ENCODE measurements around the gene TMOD2.

The TMOD2 gene

GRCh38 chr15:51793521-51794305 is 42.3 kb downstream of the TMOD2 start:
- Histone ChIP-seq H3K79me2 (no peaks in the 10 kb centered on the region), H3K9ac (no peak overlapping the region), H3K4me1 (peaks cover 7% of the 10 kb centered on the region), H3K27me3 (ENCODE audit: control insufficient read depth, insufficient read depth, low read length) (no peaks in the 10 kb centered on the region), H3K9me3 (ENCODE audit: control insufficient read depth, low read length) (no peaks in the 10 kb centered on the region), H3K27ac (no peak overlapping the region), H2AFZ (no peak overlapping the region), H3K4me2 (ENCODE audit: low read length) (no peak overlapping the region), H3K36me3 (ENCODE audit: control insufficient read depth, insufficient read depth, low read length) (no peaks in the 10 kb centered on the region), H3K4me3 (ENCODE audit: low read depth, low read length) (no peak overlapping the region)
- TF ChIP-seq CTCF (IDR thresholded peaks at IDR 0.05) = no peak

GRCh38 chr15:51796847-51797401 is 45.5 kb downstream of the TMOD2 start:
- H3K36me3 ChIP-seq (ENCODE audit: control insufficient read depth, insufficient read depth, low read length) = no peaks in the 10 kb centered on the region
- H3K4me1 ChIP-seq = peaks cover 7% of the 10 kb centered on the region
- H2AFZ ChIP-seq = peak overlapping the region; percentile 33
- no peaks in the 10 kb centered on the region for H3K27me3 ChIP-seq (ENCODE audit: control insufficient read depth, insufficient read depth, low read length)
- H3K9me3 ChIP-seq (ENCODE audit: control insufficient read depth, low read length) = no peaks in the 10 kb centered on the region
- H3K27ac ChIP-seq = no peak overlapping the region
- TF ChIP-seq CTCF (IDR thresholded peaks at IDR 0.05) = no peak
- no peak overlapping the region for H3K4me2 ChIP-seq (ENCODE audit: low read length)
- no peak overlapping the region for H3K9ac ChIP-seq
- H3K79me2 ChIP-seq = no peaks in the 10 kb centered on the region
- no peak overlapping the region for H3K4me3 ChIP-seq (ENCODE audit: low read depth, low read length)

GRCh38 chr15:51798281-51798680 is 46.9 kb downstream of the TMOD2 start:
- Histone ChIP-seq H3K9ac (no peak overlapping the region), H3K27me3 (ENCODE audit: control insufficient read depth, insufficient read depth, low read length) (no peaks in the 10 kb centered on the region), H2AFZ (peak overlapping the region; percentile 28), H3K4me3 (ENCODE audit: low read depth, low read length) (no peak overlapping the region), H3K4me1 (peaks cover 7% of the 10 kb centered on the region), H3K4me2 (ENCODE audit: low read length) (no peak overlapping the region), H3K36me3 (ENCODE audit: control insufficient read depth, insufficient read depth, low read length) (no peaks in the 10 kb centered on the region), H3K27ac (no peak overlapping the region), H3K79me2 (no peaks in the 10 kb centered on the region), H3K9me3 (ENCODE audit: control insufficient read depth, low read length) (no peaks in the 10 kb centered on the region)
- TF ChIP-seq CTCF (IDR thresholded peaks at IDR 0.05) = no peak

- H3K4me1 ChIP-seq = peaks cover 7% of the 10 kb centered on the region
- H3K9me3 ChIP-seq (ENCODE audit: control insufficient read depth, low read length) = no peaks in the 10 kb centered on the region
- peak overlapping the region; percentile 33 for H2AFZ ChIP-seq
- no peak overlapping the region for H3K4me3 ChIP-seq (ENCODE audit: low read depth, low read length)
- TF ChIP-seq CTCF (IDR thresholded peaks at IDR 0.05) = no peak
- no peaks in the 10 kb centered on the region for H3K79me2 ChIP-seq
- no peak overlapping the region for H3K27ac ChIP-seq
- H3K4me2 ChIP-seq (ENCODE audit: low read length) = no peak overlapping the region
- no peaks in the 10 kb centered on the region for H3K27me3 ChIP-seq (ENCODE audit: control insufficient read depth, insufficient read depth, low read length)
- H3K9ac ChIP-seq = no peak overlapping the region
- H3K36me3 ChIP-seq (ENCODE audit: control insufficient read depth, insufficient read depth, low read length) = no peaks in the 10 kb centered on the region
These were observed 48.2 kb downstream of the TMOD2 start for GRCh38 chr15:51799282-51800252.
